GM12878 (cell line): ENCODE data around the gene ARHGAP22. TPM values are rescaled to one million over a fixed set of nuclear protein-coding genes. Genes with fewer than 3 reads are reported as not detected.
A peak's percentile ranks its signal among the peaks of the same experiment; 100 is the strongest.

Experiments used
- ATAC-seq: fragments of 200-7000 bp; cut with Tn5 transposase; 3 replicates; pipeline ENCODE4 v1.9.1; 2020; ENCODE audit warnings: mild to moderate bottlenecking, moderate library complexity
- BruUV-seq: library from RNA; stranded (reverse); fragments of 400-500 nt; replicated peaks from 2 replicates; lab custom pipeline; 2021; lab: Mats Ljungman, UMichigan
- CTCF ChIA-PET: fragments of 300-600 bp; sonication (Branson Sonifier 250); formaldehyde crosslinking; extraction: SDS; loops from one replicate; lab custom pipeline; 2021; ENCODE audit warnings: inconsistent platforms; lab: Yijun Ruan, JAX
- POLR2A ChIA-PET: fragments of 350-600 bp; formaldehyde crosslinking; extraction: SDS; loops from one replicate; lab custom pipeline; 2021; ENCODE audit warnings: inconsistent platforms; lab: Charles Lee
- RAD21 ChIA-PET: fragments of 300-600 bp; sonication (Branson Sonifier 250); formaldehyde crosslinking; loops from one replicate; lab custom pipeline; 2023; ENCODE audit warnings: antibody characterized with exemption; ENCODE audit not compliant: unreplicated experiment; lab: Charles Lee
- SMC1A ChIA-PET: fragments of 300-600 bp; sonication (Branson Sonifier 250); formaldehyde crosslinking; loops from one replicate; lab custom pipeline; 2023; ENCODE audit not compliant: unreplicated experiment, uncharacterized antibody; lab: Charles Lee
- DNase-seq: peaks from one replicate; pipeline ENCODE4 v3.0.0-alpha.2; 2011; ENCODE audit warnings: low read depth, low spot score
- FAIRE-seq: peaks from 3 replicates; lab custom pipeline; 2011; peaks lifted over from hg19 to GRCh38; lab: Jason Lieb, UNC
- H2AFZ ChIP-seq: 2 replicates; pipeline ENCODE4 v1.6.0; 2011; ENCODE audit warnings: low read depth, low read length, control low read depth; ENCODE audit not compliant: control insufficient read depth
- H3K27ac ChIP-seq: 2 replicates; pipeline ENCODE4 v1.5.1; 2011; ENCODE audit warnings: control low read depth; ENCODE audit not compliant: control insufficient read depth, insufficient read depth
- H3K27me3 ChIP-seq, 2 experiments: replicated peaks in 1 of 2; 2 replicates each; pipeline versions ENCODE4 v1.6.0 to v1.6.1; 2011; ENCODE audit warnings: low read length in 1 of 2; ENCODE audit not compliant: control insufficient read depth in 2 of 2, insufficient read depth in 2 of 2
- H3K36me3 ChIP-seq, 2 experiments: 2 replicates each; pipeline ENCODE4 v1.5.1; 2011; ENCODE audit warnings: low read length in 1 of 2; ENCODE audit not compliant: control insufficient read depth in 2 of 2, insufficient read depth in 2 of 2
- H3K4me1 ChIP-seq: 2 replicates; pipeline ENCODE4 v1.6.1; 2011; ENCODE audit warnings: mild to moderate bottlenecking, low read length, moderate library complexity, mixed read lengths; ENCODE audit not compliant: control insufficient read depth, insufficient read depth
- H3K4me2 ChIP-seq: 2 replicates; pipeline ENCODE4 v1.6.0; 2011; ENCODE audit warnings: control low read depth; ENCODE audit not compliant: control insufficient read depth, insufficient read depth
- H3K4me3 ChIP-seq: fragments of 200-600 bp; sonication (generic); 2 replicates; pipeline ENCODE4 v1.5.1; 2016
- H3K79me2 ChIP-seq: 2 replicates; pipeline ENCODE4 v1.6.0; 2011; ENCODE audit warnings: low read length; ENCODE audit not compliant: control insufficient read depth, insufficient read depth
- H3K9ac ChIP-seq: 2 replicates; pipeline ENCODE4 v1.8.0; 2011; ENCODE audit warnings: low read length, control low read depth, mixed read lengths; ENCODE audit not compliant: control insufficient read depth, insufficient read depth
- H3K9me3 ChIP-seq: replicated peaks from 3 replicates; pipeline ENCODE4 v1.5.1; 2011; ENCODE audit warnings: mild to moderate bottlenecking, low read length; ENCODE audit not compliant: control insufficient read depth, insufficient read depth
- H4K20me1 ChIP-seq: 2 replicates; pipeline ENCODE4 v1.6.0; 2011; ENCODE audit not compliant: control insufficient read depth, insufficient read depth
- ASH2L ChIP-seq: fragments of 300-600, 200-600 bp; sonication (generic); IDR thresholded peaks from 2 replicates; pipeline ENCODE4 v1.6.1; 2017; ENCODE audit warnings: low read depth, mild to moderate bottlenecking, borderline replicate concordance
- FOXM1 ChIP-seq: IDR thresholded peaks from 2 replicates; pipeline ENCODE4 v1.6.1; 2012; ENCODE audit warnings: low read depth, mild to moderate bottlenecking, inconsistent platforms, low read length, moderate library complexity
- KDM1A ChIP-seq: fragments of 200-600 bp; sonication (generic); IDR thresholded peaks from 2 replicates; pipeline ENCODE4 v1.6.1; 2016; ENCODE audit warnings: borderline replicate concordance
- PAX5 ChIP-seq: IDR thresholded peaks from 2 replicates; pipeline ENCODE4 v1.6.1; 2011; ENCODE audit warnings: low read depth, low read length, borderline replicate concordance
- POLR2A ChIP-seq: IDR thresholded peaks from 2 replicates; pipeline ENCODE4 v1.6.1; 2011; ENCODE audit warnings: low read depth, mild to moderate bottlenecking, low read length
- TBL1XR1 ChIP-seq: IDR thresholded peaks from 2 replicates; pipeline ENCODE4 v1.6.1; 2012; ENCODE audit warnings: low read depth, low read length, improper control_type of control experiment
- ZZZ3 ChIP-seq: IDR thresholded peaks from 2 replicates; pipeline ENCODE4 v1.6.1; 2011; ENCODE audit warnings: low read depth; ENCODE audit not compliant: control insufficient read depth, insufficient read length
- WGBS: methylation state at CpG from one replicate; pipeline ENCODE4 v1.1.6; 2016; ENCODE audit warnings: low lambda C conversion rate; ENCODE audit not compliant: insufficient replicate concordance, insufficient coverage; ENCODE audit errors: missing lambda C conversion rate; 5-methylcytosine and 5-hydroxymethylcytosine counted together
- in situ Hi-C: fragments of 300-500 bp; cut with MboI; formaldehyde crosslinking; loops from 9 replicates; pipeline ENCODE4 v1.14.3; 2018; ENCODE audit warnings: mixed read lengths
- intact Hi-C: fragments of 100-400 bp; cut with micrococcal nuclease; formaldehyde crosslinking; loops from one replicate; pipeline ENCODE4 v1.14.2; 2022; ENCODE audit not compliant: unreplicated experiment
- polyA plus RNA-seq, 11 experiments: library from polyadenylated mRNA; depleted of rRNA in 4 of 11; unstranded in 6 of 11; stranded (reverse) in 5 of 11; fragments of >200 nt; fragmentation: Nextera tagmentation in 4 of 11; fragmentation: Illumina TruSeq in 1 of 11; extraction: Ambion mirVana in 4 of 11; extraction: Trizol in 1 of 11; gene quantifications; 1 replicate in 1 of 11; 2 replicates in 10 of 11; pipeline versions ENCODE4 v1.2.1 to v1.2.3, GENCODE V29; 2011 to 2016; ENCODE audit warnings: inconsistent platforms in 2 of 11, missing spikeins in 2 of 11, low read depth in 1 of 11
- total RNA-seq, 4 experiments: library from RNA; depleted of rRNA in 3 of 4; stranded (reverse); fragments of >200 nt in 3 of 4; fragmentation: Illumina TruSeq in 1 of 4; extraction: Trizol in 1 of 4; gene quantifications; 2 replicates each; pipeline versions ENCODE4 v1.2.1 to v1.2.3, GENCODE V29; 2013 to 2021
- TF ChIP-seq, protein P1 (sequence below): fragments of 450-650 bp; formaldehyde crosslinking; IDR thresholded peaks from 2 replicates; pipeline ENCODE4 v1.4.0; 2020; ENCODE audit warnings: mild to moderate bottlenecking, moderate library complexity
- TF ChIP-seq, protein P2 (sequence below): fragments of 450-650 bp; IDR thresholded peaks from 2 replicates; pipeline ENCODE4 v1.6.1; 2017; ENCODE audit warnings: mild to moderate bottlenecking
- TF ChIP-seq, protein P3 (sequence below): fragments of 450-650 bp; IDR thresholded peaks from 2 replicates; pipeline ENCODE4 v1.6.1; 2017; ENCODE audit warnings: mild to moderate bottlenecking, moderate library complexity
- TF ChIP-seq, protein P4 (sequence below): fragments of 450-650 bp; IDR thresholded peaks from 2 replicates; pipeline ENCODE4 v1.6.1; 2017; ENCODE audit warnings: borderline replicate concordance

ARHGAP22 gene
- total and polyA plus RNA-seq, 10 of the 15 experiments (the other 5 are each of a cell fraction or from before 2014, with no cell fraction given): 0.07 to 0.61 (median 0.18) TPM; not detected in 5

DNA sequence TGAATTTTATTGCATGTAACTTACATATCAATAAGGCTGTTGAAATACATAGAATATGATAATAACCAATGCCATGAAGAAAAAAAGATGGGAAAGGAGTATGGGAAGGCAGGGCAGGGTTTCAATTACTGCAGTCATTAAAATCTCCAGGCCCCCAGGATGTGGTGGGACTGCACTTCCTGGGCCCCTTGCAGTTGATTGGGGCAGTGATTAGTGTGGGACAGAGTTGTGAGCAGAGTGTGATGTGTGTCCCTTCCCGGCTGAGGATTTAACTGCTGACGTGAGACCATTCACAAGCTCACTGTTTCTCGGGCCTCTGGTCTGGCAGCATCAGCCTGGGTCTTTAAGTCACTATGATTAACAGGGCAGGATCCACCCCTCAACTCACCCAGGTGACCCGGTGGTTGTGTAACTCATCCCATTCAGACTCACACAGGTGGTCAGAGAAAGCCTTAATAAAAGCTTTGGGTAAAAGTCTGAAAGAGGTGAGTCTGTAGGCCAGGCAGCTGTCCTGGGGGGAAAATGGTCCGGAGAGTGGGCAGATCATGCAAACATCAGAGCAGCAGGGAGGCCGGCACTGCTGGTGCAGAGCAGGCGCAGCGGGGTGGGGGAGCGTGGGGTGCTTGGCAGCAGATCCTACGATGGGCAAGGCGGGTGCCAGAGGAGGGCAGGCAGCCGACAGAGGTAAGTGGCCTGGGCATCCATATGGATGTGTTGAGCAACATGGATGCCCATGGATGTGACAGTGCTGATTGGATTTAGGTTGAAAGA lies 43.5 kb upstream of the ARHGAP22 start:
- peak; percentile 52 for DNase-seq
- WGBS: 83% methylated on average over 12 of the region's 12 CpGs
- no peak overlapping the region for H3K4me3 ChIP-seq
- no peak for FAIRE-seq
- H3K4me2 ChIP-seq: no peak overlapping the region
- no peak overlapping the region for H3K9ac ChIP-seq
- ChIA-PET POLR2A (interaction anchor here (1.8 kb wide), 1 partner anchor 39 kb away, joined by 6 read pairs; no protein-coding TSS in a partner anchor), CTCF (interaction anchor here (1.6 to 13.6 kb wide), 5 partner anchors 8 to 53 kb away, joined by 3 to 664 read pairs (median 11); partner anchors contain the start of gene ARHGAP22), SMC1A (interaction anchor here (0.7 to 15.1 kb wide), 9 partner anchors 8 to 39 kb away, joined by 3 to 298 read pairs (median 5); partner anchors contain the start of genes ARHGAP22 and WDFY4), RAD21 (interaction anchor here (1.0 to 15.3 kb wide), 5 partner anchors 8 to 54 kb away, joined by 3 to 383 read pairs (median 3); partner anchors contain the start of gene ARHGAP22)
- ATAC-seq: no peak; the same call in 1 of the 3 replicates
- intact Hi-C loops: no loop called here
- H3K27ac ChIP-seq: no peak overlapping the region
- H3K27me3 ChIP-seq: no peaks in the 10 kb centered on the region
- BruUV-seq: no TSS peak
- H3K4me1 ChIP-seq: peaks cover 7% of the 10 kb centered on the region; the same call in 1 of the 2 replicates
- no peak overlapping the region for H2AFZ ChIP-seq
- peaks cover 2% of the 10 kb centered on the region for H3K79me2 ChIP-seq
- in situ Hi-C loops: no loop called here
- H3K36me3 ChIP-seq: no peaks in the 10 kb centered on the region
- no peaks in the 10 kb centered on the region; the same call in 2 of the 3 replicates for H3K9me3 ChIP-seq
- no peaks in the 10 kb centered on the region for H4K20me1 ChIP-seq
- TF ChIP-seq, protein P1, sequence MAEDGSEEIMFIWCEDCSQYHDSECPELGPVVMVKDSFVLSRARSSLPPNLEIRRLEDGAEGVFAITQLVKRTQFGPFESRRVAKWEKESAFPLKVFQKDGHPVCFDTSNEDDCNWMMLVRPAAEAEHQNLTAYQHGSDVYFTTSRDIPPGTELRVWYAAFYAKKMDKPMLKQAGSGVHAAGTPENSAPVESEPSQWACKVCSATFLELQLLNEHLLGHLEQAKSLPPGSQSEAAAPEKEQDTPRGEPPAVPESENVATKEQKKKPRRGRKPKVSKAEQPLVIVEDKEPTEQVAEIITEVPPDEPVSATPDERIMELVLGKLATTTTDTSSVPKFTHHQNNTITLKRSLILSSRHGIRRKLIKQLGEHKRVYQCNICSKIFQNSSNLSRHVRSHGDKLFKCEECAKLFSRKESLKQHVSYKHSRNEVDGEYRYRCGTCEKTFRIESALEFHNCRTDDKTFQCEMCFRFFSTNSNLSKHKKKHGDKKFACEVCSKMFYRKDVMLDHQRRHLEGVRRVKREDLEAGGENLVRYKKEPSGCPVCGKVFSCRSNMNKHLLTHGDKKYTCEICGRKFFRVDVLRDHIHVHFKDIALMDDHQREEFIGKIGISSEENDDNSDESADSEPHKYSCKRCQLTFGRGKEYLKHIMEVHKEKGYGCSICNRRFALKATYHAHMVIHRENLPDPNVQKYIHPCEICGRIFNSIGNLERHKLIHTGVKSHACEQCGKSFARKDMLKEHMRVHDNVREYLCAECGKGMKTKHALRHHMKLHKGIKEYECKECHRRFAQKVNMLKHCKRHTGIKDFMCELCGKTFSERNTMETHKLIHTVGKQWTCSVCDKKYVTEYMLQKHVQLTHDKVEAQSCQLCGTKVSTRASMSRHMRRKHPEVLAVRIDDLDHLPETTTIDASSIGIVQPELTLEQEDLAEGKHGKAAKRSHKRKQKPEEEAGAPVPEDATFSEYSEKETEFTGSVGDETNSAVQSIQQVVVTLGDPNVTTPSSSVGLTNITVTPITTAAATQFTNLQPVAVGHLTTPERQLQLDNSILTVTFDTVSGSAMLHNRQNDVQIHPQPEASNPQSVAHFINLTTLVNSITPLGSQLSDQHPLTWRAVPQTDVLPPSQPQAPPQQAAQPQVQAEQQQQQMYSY: no peak
- TF ChIP-seq, protein P2, sequence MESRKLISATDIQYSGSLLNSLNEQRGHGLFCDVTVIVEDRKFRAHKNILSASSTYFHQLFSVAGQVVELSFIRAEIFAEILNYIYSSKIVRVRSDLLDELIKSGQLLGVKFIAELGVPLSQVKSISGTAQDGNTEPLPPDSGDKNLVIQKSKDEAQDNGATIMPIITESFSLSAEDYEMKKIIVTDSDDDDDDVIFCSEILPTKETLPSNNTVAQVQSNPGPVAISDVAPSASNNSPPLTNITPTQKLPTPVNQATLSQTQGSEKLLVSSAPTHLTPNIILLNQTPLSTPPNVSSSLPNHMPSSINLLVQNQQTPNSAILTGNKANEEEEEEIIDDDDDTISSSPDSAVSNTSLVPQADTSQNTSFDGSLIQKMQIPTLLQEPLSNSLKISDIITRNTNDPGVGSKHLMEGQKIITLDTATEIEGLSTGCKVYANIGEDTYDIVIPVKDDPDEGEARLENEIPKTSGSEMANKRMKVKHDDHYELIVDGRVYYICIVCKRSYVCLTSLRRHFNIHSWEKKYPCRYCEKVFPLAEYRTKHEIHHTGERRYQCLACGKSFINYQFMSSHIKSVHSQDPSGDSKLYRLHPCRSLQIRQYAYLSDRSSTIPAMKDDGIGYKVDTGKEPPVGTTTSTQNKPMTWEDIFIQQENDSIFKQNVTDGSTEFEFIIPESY: no peak
- TF ChIP-seq ASH2L: no peak
- no peak for TF ChIP-seq POLR2A
- TF ChIP-seq, protein P3, sequence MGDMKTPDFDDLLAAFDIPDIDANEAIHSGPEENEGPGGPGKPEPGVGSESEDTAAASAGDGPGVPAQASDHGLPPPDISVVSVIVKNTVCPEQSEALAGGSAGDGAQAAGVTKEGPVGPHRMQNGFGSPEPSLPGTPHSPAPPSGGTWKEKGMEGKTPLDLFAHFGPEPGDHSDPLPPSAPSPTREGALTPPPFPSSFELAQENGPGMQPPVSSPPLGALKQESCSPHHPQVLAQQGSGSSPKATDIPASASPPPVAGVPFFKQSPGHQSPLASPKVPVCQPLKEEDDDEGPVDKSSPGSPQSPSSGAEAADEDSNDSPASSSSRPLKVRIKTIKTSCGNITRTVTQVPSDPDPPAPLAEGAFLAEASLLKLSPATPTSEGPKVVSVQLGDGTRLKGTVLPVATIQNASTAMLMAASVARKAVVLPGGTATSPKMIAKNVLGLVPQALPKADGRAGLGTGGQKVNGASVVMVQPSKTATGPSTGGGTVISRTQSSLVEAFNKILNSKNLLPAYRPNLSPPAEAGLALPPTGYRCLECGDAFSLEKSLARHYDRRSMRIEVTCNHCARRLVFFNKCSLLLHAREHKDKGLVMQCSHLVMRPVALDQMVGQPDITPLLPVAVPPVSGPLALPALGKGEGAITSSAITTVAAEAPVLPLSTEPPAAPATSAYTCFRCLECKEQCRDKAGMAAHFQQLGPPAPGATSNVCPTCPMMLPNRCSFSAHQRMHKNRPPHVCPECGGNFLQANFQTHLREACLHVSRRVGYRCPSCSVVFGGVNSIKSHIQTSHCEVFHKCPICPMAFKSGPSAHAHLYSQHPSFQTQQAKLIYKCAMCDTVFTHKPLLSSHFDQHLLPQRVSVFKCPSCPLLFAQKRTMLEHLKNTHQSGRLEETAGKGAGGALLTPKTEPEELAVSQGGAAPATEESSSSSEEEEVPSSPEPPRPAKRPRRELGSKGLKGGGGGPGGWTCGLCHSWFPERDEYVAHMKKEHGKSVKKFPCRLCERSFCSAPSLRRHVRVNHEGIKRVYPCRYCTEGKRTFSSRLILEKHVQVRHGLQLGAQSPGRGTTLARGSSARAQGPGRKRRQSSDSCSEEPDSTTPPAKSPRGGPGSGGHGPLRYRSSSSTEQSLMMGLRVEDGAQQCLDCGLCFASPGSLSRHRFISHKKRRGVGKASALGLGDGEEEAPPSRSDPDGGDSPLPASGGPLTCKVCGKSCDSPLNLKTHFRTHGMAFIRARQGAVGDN: no peak
- no peak for TF ChIP-seq FOXM1
- TF ChIP-seq ZZZ3: no peak
- TF ChIP-seq TBL1XR1: no peak
- TF ChIP-seq KDM1A: no peak
- TF ChIP-seq PAX5: no peak
- TF ChIP-seq, protein P4, sequence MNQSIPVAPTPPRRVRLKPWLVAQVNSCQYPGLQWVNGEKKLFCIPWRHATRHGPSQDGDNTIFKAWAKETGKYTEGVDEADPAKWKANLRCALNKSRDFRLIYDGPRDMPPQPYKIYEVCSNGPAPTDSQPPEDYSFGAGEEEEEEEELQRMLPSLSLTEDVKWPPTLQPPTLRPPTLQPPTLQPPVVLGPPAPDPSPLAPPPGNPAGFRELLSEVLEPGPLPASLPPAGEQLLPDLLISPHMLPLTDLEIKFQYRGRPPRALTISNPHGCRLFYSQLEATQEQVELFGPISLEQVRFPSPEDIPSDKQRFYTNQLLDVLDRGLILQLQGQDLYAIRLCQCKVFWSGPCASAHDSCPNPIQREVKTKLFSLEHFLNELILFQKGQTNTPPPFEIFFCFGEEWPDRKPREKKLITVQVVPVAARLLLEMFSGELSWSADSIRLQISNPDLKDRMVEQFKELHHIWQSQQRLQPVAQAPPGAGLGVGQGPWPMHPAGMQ: no peak
